HepG2 (cell line): ENCODE data around the gene SELENOI. TPM values are rescaled to one million over a fixed set of nuclear protein-coding genes. Genes with fewer than 3 reads are reported as not detected.
A peak's percentile ranks its signal among the peaks of the same experiment; 100 is the strongest.

Experiments used
- FOXM1 ChIP-seq: sonication (generic); formaldehyde crosslinking; IDR thresholded peaks from 2 replicates; pipeline ENCODE4 v1.5.0; 2020; ENCODE audit warnings: missing genetic modification reagents
- GATAD2A ChIP-seq: IDR thresholded peaks from 2 replicates; pipeline ENCODE4 v1.6.1; 2016
- polyA plus RNA-seq, 8 experiments: library from polyadenylated mRNA; depleted of rRNA in 3 of 8; stranded (reverse) in 7 of 8; unstranded in 1 of 8; fragments of >200 nt; fragmentation: Illumina TruSeq in 4 of 8; extraction: Trizol in 4 of 8; gene quantifications; 2 replicates each; pipeline versions ENCODE4 v1.2.1 to v1.2.3, GENCODE V29; 2011 to 2016; ENCODE audit warnings: low read depth in 4 of 8, missing spikeins in 1 of 8, mixed read lengths in 1 of 8; ENCODE audit not compliant: insufficient read depth in 1 of 8
- total RNA-seq, 5 experiments: library from RNA; depleted of rRNA; stranded (reverse); fragments of >200 nt; fragmentation: Illumina TruSeq; extraction: Trizol; gene quantifications; 2 replicates each; pipeline ENCODE4 v1.2.3, GENCODE V29; 2016; ENCODE audit warnings: low read depth in 1 of 5
- TF ChIP-seq, protein P1 (sequence below): sonication (generic); formaldehyde crosslinking; IDR thresholded peaks from 2 replicates; pipeline ENCODE4 v1.4.0; 2020; ENCODE audit warnings: missing genetic modification reagents
- TF ChIP-seq, protein P2 (sequence below): sonication (generic); formaldehyde crosslinking; IDR thresholded peaks from 2 replicates; pipeline ENCODE4 v1.8.1; 2023; ENCODE audit warnings: mild to moderate bottlenecking, moderate library complexity, missing genetic modification reagents
- TF ChIP-seq, protein P3 (sequence below): IDR thresholded peaks from 2 replicates; pipeline ENCODE4 v1.6.1; 2012; ENCODE audit warnings: inconsistent platforms
- TF ChIP-seq, protein P4 (sequence below): sonication (generic); formaldehyde crosslinking; IDR thresholded peaks from 2 replicates; pipeline ENCODE4 v1.4.0; 2020; ENCODE audit warnings: low read depth, mild to moderate bottlenecking, missing genetic modification reagents
- TF ChIP-seq, protein P5 (sequence below): sonication (generic); formaldehyde crosslinking; IDR thresholded peaks from 2 replicates; pipeline ENCODE4 v1.8.1; 2022; ENCODE audit warnings: low read depth, mild to moderate bottlenecking, missing genetic modification reagents
- TF ChIP-seq, protein P6 (sequence below): sonication (generic); formaldehyde crosslinking; IDR thresholded peaks from 2 replicates; pipeline ENCODE4 v1.8.0; 2022; ENCODE audit warnings: mild to moderate bottlenecking, missing genetic modification reagents, moderate library complexity
- TF ChIP-seq, protein P7 (sequence below): IDR thresholded peaks from 2 replicates; pipeline ENCODE4 v1.6.1; 2016; ENCODE audit warnings: missing genetic modification reagents, missing compliant biosample characterization

Gene SELENOI
- total and polyA plus RNA-seq, 2 of the 13 experiments (the other 11 are each of a cell fraction or from before 2014, with no cell fraction given), result 27.7 to 60.3 TPM

DNA sequence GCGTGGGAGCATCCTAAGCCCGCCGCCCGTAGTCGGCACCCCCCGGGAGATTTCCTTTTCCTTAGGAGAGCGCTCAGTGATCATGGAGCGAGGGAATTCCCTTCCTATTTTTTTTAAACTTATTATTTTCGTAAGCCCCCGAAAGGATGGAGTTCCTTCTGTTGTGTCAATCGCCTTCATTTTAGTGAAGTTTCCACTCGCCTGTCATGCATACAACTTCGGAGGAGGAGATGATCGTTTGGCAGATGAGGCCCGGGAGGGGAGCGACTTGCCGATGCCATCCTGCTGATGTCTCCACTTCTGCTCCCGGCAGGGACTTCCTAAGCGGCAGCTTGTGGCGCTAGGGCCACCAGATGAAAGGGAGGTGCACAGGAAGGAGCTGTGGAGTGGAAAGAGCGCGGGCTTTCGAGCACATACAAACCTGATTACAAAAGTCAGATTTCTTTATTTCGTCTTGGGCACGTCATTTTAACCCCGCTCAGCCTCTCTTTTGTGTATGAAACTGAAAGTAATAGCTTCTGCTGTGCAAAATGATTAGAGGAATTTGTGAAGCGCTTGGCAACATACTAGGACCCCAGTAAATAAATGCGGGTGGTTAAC lies 611 bp downstream of the SELENOI start, which contains the start of gene ADGRF3 (continued):
- TF ChIP-seq, protein P1, sequence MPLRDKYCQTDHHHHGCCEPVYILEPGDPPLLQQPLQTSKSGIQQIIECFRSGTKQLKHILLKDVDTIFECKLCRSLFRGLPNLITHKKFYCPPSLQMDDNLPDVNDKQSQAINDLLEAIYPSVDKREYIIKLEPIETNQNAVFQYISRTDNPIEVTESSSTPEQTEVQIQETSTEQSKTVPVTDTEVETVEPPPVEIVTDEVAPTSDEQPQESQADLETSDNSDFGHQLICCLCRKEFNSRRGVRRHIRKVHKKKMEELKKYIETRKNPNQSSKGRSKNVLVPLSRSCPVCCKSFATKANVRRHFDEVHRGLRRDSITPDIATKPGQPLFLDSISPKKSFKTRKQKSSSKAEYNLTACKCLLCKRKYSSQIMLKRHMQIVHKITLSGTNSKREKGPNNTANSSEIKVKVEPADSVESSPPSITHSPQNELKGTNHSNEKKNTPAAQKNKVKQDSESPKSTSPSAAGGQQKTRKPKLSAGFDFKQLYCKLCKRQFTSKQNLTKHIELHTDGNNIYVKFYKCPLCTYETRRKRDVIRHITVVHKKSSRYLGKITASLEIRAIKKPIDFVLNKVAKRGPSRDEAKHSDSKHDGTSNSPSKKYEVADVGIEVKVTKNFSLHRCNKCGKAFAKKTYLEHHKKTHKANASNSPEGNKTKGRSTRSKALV (CRISPR knock-in tag), result 0 out of 2 replicates have a peak, but pooled peaks have one; percentile 18
- peak; percentile 42; the same call in 1 of the 2 replicates for TF ChIP-seq GATAD2A (CRISPR knock-in tag)
- TF ChIP-seq, protein P2, sequence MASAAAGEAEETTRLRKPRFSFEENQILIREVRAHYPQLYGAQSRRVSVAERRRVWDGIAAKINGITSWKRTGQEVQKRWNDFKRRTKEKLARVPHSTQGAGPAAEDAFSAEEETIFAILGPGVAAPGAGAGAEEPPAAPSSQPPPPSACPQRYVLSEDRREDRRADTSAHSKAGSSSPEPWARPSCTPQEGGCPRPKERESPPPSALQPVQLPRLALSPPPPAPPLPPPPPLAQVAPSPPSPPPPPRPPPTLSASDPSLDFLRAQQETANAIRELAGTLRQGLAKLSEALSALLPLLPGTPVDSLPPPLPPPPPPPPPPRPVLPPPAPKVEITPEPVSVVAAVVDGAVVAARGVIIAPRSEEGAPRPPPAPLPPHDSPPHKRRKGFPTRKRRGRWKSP, result no peak
- TF ChIP-seq, protein P3, sequence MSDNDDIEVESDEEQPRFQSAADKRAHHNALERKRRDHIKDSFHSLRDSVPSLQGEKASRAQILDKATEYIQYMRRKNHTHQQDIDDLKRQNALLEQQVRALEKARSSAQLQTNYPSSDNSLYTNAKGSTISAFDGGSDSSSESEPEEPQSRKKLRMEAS, result 0 out of 2 replicates have a peak, but pooled peaks have one; percentile 10
- TF ChIP-seq, protein P4, sequence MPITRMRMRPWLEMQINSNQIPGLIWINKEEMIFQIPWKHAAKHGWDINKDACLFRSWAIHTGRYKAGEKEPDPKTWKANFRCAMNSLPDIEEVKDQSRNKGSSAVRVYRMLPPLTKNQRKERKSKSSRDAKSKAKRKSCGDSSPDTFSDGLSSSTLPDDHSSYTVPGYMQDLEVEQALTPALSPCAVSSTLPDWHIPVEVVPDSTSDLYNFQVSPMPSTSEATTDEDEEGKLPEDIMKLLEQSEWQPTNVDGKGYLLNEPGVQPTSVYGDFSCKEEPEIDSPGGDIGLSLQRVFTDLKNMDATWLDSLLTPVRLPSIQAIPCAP (CRISPR knock-in tag), result no peak
- TF ChIP-seq, protein P5, sequence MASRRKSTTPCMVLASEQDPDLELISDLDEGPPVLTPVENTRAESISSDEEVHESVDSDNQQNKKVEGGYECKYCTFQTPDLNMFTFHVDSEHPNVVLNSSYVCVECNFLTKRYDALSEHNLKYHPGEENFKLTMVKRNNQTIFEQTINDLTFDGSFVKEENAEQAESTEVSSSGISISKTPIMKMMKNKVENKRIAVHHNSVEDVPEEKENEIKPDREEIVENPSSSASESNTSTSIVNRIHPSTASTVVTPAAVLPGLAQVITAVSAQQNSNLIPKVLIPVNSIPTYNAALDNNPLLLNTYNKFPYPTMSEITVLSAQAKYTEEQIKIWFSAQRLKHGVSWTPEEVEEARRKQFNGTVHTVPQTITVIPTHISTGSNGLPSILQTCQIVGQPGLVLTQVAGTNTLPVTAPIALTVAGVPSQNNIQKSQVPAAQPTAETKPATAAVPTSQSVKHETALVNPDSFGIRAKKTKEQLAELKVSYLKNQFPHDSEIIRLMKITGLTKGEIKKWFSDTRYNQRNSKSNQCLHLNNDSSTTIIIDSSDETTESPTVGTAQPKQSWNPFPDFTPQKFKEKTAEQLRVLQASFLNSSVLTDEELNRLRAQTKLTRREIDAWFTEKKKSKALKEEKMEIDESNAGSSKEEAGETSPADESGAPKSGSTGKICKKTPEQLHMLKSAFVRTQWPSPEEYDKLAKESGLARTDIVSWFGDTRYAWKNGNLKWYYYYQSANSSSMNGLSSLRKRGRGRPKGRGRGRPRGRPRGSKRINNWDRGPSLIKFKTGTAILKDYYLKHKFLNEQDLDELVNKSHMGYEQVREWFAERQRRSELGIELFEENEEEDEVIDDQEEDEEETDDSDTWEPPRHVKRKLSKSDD (CRISPR knock-in tag), result no peak
- TF ChIP-seq, protein P6, sequence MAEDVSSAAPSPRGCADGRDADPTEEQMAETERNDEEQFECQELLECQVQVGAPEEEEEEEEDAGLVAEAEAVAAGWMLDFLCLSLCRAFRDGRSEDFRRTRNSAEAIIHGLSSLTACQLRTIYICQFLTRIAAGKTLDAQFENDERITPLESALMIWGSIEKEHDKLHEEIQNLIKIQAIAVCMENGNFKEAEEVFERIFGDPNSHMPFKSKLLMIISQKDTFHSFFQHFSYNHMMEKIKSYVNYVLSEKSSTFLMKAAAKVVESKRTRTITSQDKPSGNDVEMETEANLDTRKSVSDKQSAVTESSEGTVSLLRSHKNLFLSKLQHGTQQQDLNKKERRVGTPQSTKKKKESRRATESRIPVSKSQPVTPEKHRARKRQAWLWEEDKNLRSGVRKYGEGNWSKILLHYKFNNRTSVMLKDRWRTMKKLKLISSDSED (CRISPR knock-in tag), result no peak
- TF ChIP-seq FOXM1 (CRISPR knock-in tag), result no peak
- TF ChIP-seq, protein P7, sequence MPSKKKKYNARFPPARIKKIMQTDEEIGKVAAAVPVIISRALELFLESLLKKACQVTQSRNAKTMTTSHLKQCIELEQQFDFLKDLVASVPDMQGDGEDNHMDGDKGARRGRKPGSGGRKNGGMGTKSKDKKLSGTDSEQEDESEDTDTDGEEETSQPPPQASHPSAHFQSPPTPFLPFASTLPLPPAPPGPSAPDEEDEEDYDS, result no peak
